NCI-H2227 (cell line): Measurements from ENCODE around the gene KRTAP3-1.
"Not testable (repeated sequence)": the region's sequence is repeated elsewhere in the genome, so short reads cannot be mapped to it uniquely, and the experiment has no call there.

Experiments
- DNase-seq: peaks from one replicate; lab custom pipeline; 2025; ENCODE audit not compliant: unreplicated experiment; lab: John Stamatoyannopoulos, UW

Gene KRTAP3-1

DNA sequence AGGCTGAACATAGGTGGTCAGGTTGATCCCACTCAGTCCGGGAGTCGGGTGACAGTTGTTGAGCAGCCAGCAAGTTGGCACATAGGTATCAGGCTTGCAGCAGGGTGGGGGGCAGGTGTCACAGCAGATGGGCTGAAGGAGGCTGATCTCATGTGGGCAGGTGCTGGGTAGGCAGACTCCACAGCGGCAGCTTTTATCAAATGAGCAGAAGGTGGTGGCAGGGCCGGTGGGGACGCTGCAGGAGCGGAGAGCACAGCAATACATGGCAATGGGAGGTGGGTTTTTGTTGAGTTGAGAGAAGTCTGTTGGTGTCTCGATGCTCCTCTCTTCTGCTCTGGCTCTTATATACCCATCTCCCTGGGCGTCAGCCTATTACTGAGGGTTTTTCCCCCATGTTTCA lies at the start of gene KRTAP3-1:
TSS of gene KRTAP3-1 (minus strand) at position 318 of the 400 bp plus-strand sequence. CDS start at position 264, 54 bp downstream.
- no peak for DNase-seq

DNA sequence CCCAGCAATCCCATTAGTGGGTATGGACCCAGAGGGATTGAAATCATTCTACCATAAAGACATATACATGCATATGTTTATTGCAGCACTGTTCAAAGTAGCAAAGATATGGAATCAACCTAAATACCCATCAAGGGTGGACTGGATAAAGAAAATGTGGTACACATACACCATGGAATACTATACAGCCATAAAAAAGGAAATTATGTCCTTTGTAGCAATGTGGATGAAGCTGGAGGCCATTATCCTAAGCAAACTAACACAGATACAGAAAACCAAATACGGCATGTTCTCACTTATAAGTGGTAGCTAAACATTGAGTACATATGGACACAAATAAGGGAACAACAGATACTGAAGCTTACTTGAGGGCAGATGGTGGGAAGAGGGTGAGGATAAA lies 48.6 kb upstream of the KRTAP3-1 start:
- no peak for DNase-seq

DNA sequence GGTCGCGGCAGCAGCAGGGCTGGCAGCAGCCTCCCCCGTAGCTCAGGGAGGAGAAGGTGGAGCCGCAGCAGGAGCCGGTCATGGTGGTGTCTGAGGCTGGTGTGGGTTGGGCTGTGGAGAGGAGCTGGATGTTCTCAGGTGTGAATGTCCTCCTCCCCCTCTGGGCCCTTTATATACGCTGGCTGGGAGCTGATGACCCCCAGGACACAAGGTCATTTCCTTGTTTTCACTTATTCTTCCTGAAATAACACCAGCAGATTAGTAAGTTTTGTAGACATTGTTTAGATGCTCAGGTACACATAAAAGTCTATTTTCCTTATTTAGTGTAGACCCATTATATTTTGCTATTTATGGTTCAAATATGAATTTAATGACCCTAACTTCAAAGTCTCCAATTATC lies 46.2 kb upstream of the KRTAP3-1 start, which contains the start of gene KRTAP2-2:
TSS of gene KRTAP2-2 (minus strand) at position 101 of the 400 bp plus-strand sequence. CDS start at position 82, 19 bp downstream.
- DNase-seq: not testable (repeated sequence)

DNA sequence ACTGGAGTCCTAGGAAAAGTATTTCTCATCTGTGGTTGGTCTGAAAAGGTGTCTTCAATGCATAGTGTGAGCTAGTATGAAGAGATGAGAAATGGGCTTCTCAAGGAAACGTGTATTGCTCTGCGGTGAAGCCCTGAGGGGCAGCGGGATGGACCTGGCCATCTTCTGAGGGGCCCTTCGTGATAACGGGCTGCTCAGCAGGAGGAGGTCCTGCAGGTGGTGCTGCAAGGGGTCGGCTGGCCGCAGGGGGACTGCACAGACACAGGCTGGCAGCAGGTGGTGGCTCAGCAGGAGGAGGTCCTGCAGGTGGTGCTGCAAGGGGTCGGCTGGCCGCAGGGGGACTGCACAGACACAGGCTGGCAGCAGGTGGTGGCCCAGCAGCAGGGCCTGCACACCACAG lies 45.6 kb upstream of the KRTAP3-1 start:
- DNase-seq: not testable (repeated sequence)

DNA sequence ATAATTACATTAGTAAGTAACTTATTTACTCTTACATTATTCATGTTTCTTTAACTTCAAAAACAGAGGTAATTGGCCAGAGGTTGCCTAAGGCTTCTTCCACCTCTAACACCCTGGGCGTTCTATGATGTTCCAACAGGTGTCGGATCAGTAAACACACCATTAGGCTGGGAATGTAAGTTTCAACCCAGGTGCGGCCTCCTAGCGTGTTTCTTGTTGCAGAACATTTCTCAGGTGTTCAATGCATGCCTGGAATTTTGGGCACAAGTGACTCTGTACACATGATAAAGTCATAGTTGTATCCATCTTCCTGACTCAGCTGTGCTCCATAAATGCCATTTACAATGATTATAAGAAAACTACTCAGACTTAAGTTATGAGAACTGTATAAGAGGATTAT lies 45.1 kb upstream of the KRTAP3-1 start:
- DNase-seq: no peak

DNA sequence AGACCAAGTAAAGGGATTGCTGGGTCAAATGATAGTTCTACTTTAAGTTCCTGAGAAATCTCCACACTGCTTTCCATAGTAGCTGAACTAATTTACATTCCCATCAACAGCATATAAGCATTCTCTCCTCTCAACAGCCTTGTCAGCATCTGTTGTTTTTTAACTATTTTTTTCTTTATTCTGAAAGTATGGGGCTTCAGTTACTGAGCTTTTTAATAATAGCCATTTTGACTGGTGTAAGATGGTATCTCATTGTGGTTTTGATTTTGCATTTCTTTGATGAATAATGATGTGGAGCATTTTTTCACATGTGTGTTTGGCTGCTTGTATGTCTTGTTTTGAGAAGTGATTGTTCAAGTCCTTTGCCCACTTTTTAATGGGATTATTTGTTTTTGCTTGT lies 43.6 kb upstream of the KRTAP3-1 start:
- DNase-seq: no peak

DNA sequence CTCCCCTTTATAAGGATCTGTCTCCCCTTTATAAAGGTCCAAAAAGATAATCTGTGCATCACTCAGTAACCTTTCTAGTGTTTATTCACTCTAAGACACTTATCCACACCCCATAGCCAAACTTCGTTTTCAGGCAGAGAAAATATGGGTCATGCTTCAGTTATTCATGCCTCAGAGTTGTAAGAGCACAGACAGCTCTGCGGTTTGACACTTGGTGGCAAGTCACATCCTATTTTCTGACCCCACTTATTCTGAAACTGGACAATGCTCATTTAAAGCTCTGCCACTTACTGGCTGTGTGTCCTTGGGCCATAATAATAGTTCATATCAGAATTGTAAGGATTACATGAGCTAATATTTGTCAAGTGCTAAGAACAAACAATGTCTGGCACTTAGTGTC lies 40.2 kb upstream of the KRTAP3-1 start:
- DNase-seq: no peak

DNA sequence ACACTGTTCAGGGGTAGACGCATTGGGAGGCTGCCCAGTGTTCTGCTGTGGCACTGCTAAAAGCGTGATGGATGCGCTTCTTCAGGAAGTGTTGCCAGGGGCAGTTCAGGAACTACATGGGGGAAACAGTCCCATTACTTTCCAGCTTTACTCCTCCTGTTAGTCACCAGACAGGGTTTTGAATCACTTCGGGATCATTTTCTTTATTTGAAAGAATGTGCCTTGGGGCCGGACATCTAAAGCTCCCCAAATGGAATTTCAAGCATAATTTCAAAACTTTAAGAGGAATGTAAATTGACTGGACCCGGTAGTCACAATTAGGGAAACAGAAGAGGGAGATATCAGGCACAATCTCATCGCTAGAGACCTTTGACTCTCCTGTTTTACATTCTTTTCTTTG lies 39.5 kb upstream of the KRTAP3-1 start:
- no peak for DNase-seq

DNA sequence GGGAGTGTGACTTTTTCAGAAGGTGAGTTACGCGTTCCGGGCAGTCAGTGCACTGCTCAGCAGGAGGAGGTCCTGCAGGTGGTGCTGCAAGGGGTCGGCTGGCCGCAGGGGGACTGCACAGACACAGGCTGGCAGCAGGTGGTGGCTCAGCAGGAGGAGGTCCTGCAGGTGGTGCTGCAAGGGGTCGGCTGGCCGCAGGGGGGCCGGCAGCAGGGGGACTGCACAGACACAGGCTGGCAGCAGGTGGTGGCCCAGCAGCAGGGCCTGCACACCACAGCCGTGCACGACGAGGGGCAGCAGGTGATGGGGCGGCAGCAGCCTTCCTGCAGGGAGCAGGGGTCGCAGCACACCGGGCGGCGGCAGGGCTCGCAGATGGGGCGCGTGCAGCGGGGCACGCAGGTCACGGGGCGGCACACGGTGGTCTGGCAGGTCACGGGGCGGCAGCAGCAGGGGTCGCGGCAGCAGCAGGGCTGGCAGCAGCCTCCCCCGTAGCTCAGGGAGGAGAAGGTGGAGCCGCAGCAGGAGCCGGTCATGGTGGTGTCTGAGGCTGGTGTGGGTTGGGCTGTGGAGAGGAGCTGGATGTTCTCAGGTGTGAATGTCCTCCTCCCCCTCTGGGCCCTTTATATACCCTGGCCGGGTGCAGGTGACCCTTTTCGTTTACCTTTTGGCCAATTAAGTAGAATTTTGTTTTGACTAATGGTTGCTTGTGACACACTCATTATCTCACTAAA lies 38.0 kb upstream of the KRTAP3-1 start, which contains the start of gene KRTAP2-1:
TSS of gene KRTAP2-1 (minus strand) at position 582 of the 731 bp plus-strand sequence. CDS start at position 533, 49 bp downstream.
- DNase-seq: not testable (repeated sequence)

DNA sequence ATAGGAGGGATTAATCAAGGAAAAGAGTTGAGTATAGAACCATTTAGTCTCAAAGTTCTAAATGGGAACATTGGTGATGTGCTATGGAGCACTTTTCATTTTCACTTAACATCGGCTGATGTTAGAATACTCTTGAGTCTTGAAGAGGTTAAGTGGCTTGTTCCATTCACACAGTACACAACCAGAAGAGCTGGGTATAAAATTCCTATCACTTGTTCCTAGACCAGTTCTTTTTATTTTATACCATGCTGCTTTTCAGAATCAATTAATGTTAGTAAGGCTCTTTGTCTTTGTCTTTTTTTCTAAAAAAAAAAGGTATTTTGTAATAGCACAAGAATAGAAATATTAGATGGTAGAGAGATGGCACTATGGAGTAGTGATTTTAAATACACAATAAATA lies 34.0 kb upstream of the KRTAP3-1 start:
- DNase-seq: no peak

DNA sequence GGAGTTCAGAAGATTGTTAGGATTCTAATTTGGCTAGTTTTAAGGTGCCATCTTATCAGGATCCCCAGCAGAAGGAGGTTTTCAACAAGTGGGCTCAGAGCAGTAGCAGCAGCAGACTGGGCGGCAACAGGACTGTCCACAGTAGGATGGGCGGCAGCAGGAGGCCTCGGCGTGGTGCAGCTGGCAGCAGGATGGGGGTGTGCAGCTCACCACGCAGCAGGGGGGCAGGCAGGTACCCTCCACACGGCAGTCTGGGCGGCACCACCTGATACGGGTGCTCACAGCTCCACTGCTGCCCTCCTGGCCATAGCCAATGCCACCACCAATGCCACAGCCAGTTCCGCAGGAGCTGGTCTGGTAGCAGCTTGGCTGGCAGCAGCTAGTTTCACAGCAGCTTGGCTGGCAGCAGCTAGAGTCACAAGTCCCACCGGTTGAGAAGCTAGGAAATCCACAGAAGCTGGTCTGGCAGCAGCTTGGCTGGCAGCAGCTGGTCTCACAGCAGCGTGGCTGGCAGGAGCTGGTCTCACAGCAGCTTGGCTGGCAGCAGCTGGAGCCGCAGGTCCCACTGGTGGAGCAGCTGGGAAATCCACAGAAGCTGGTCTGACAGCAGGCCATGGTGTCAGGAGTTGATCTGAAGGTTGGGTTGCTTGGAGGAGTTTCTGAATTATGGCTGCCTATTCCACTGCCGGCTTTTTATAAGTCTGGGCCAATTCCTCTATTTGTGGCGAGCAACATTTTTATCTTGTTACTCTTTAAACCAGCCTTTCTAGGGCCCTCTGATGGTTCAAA lies 32.0 kb upstream of the KRTAP3-1 start, which contains the start of gene KRTAP1-1:
TSS of gene KRTAP1-1 (minus strand) at position 668 of the 789 bp plus-strand sequence. CDS start at position 615, 53 bp downstream.
- DNase-seq: not testable (repeated sequence)

DNA sequence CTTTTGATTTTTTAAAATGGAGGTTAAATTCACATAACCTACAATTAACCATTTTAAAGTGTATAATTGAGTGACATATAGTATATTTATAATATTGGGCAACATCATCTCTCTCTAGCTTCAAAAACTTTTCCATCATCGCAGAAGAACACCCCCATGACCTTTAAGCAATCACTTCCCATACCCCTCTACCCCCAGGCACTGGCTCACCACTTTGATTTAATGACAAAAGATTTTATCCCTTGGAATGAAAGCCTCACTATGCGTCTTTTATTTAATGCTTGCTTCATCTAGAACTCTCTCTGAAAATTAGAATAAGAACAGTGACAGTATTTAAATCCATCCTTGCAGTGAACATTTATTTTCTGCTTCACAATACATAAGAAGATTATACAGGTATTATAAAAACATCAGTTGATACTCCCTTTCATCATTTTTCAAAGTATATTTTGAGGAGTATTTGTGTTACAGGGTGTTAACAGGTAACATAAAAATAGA lies 29.0 kb upstream of the KRTAP3-1 start:
- no peak for DNase-seq

DNA sequence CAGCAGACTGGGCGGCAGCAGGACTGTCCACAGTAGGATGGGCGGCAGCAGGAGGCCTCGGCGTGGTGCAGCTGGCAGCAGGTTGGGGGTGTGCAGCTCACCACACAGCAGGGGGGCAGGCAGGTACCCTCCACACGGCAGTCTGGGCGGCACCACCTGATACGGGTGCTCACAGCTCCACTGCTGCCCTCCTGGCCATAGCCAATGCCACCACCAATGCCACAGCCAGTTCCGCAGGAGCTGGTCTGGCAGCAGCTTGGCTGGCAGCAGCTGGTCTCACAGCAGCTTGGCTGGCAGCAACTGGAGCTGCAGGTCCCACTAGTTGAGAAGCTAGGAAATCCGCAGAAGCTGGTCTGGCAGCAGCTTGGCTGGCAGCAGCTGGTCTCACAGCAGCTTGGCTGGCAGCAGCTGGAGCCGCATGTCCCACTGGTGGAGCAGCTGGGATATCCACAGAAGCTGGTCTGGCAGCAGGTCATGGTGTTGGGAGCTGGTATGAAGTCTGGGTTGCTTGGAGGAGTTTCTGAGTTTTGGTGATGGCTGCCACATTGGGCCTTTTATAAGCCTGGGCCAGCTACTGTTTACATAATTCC lies 25.5 kb upstream of the KRTAP3-1 start, which contains the start of gene KRTAP1-3:
TSS of gene KRTAP1-3 (minus strand) at position 529 of the 590 bp plus-strand sequence. CDS start at position 476, 53 bp downstream.
- DNase-seq: not testable (repeated sequence)

DNA sequence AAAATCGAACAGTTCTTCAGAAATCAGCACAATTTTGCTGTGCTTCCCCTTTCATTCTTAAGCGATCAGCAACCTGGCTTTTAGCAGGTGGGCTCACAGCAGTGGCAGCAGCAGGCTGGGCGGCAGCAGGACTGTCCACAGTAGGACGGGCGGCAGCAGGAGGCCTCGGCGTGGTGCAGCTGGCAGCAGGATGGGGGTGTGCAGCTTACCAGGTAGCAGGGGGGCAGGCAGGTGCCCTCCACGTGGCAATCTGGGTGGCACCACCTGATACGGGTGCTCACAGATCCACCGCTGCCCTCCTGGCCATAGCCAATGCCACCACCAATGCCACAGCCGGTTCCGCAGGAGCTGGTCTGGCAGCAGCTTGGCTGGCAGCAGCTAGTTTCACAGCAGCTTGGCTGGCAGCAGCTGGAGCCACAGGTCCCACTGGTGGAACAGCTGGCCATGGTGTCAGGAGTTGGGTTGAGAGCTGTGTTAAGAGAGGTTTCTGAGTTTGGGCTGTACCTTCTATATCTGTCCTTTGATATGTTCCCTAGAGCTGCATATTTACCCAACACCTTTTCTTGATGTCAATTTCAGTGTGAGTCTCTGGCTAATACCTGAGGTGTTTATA lies 20.8 kb upstream of the KRTAP3-1 start, which contains the start of gene KRTAP1-4:
TSS of gene KRTAP1-4 (minus strand) at position 563 of the 613 bp plus-strand sequence. CDS start at position 446, 117 bp downstream.
- no peak for DNase-seq

DNA sequence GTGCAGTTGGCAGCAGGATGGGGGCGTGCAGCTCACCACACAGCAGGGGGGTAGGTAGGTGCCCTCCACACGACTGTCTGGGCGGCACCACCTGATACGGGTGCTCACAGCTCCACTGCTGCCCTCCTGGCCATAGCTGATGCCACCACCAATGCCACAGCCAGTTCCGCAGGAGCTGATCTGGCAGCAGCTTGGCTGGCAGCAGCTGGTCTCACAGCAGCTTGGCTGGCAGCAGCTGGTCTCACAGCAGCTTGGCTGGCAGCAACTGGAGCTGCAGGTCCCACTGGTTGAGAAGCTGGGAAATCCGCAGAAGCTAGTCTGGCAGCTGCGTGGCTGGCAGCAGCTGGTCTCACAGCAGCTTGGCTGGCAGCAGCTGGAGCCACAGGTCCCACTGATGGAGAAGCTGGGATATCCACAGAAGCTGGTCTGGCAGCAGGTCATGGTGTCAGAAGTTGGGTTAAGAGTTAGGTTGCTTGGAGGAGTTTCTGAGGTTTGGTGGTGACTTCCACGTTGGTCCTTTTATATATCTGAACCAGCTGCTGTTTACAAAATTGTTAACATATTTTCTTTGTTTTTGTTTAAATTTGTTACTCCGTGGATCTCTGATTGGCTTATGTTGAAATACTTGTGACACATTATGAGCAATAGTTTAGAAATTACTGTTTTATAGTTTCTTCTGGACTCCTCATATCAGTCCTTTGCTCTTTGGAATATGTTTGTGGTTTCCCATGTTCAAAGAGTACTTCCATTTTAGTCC lies 18.0 kb upstream of the KRTAP3-1 start, which contains the start of gene KRTAP1-5:
TSS of gene KRTAP1-5 (minus strand) at position 494 of the 757 bp plus-strand sequence. CDS start at position 441, 53 bp downstream.
- no peak for DNase-seq

DNA sequence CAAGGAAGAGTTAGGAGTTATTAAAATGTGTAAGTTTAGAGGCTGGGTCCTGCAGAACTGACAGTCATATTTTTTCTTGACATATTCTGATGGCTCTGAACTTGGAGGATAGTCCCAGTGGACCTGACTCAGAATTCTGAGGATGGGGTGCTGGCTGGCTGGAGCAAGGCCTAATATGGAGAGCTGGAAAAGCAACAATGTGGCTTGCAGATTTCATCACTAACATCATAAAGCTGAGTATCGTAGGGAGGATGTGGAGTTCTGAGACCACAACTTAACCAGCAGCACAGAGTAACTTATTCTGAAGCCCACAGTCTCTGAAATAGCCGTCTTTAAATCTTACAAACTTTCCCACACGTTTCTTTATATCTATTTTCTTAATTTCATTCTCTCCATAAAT lies 15.8 kb upstream of the KRTAP3-1 start:
- DNase-seq: no peak

DNA sequence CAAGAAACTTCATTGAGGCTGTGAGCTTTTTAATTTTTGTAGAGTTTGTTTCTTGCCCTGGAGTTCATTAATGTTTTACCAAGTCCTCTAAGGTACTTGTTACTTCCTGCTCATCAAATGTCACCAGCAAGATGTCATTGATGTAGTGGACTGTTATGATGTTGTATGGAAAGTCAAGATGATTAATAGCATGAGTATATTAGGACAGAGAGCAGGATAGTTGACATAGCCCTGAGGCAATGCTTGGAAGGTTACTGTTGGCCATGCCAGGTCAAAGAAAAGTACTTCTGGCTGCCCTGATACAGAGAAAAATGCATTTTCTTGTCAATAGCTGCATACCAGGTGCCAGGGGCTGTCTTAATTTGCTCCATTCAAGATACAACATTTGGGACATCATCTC lies 11.4 kb upstream of the KRTAP3-1 start:
- DNase-seq: no peak

DNA sequence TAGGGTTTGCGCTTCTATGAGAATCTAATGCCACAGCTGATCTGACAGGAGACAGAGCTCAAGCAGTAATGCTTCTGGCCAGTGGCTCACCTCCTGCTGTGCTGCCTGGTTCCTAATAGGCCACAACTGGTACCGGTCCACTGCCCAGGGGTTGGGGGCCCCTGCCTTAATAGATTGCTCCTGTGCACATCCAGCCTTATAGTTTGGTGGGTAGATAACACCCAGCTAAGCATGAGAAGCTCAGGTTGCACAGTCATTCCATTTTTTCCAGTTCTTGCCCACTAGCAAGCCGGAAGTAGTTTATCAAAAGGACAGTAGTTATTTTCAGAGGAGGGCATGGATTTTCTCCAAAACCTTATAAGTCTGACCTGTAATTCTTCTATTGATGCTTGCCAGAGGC lies 10.5 kb upstream of the KRTAP3-1 start:
- DNase-seq: no peak

DNA sequence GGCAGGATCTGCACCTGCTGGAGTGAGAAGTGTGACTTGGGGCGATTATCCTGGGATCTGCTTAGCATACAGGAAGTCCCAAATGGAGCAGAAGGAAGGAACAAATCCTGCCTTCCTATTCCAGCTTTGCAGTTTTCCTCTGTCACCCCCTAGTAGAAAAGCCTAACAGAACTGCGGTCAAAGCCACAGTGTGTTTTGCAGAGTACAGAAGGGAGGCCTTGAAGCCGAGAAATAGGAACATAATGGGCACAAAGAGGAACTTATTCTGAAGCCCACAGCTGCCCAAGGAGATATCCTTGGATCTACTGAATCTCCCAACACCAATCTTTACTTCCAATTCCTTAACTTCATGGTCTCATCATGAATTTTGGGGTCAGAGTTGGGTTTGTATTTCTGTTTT lies 9.6 kb upstream of the KRTAP3-1 start:
- no peak for DNase-seq
